ENCODE results near the gene ARHGAP42. TPM values are rescaled to one million over a fixed set of nuclear protein-coding genes. Genes with fewer than 3 reads are reported as not detected.
"Not testable (repeated sequence)": the region's sequence is repeated elsewhere in the genome, so short reads cannot be mapped to it uniquely, and the experiment has no call there.

ARHGAP42 gene
- total RNA-seq, 4 donors from 2014 or later = 28.5 to 52.2 (median 40.4) TPM

DNA sequence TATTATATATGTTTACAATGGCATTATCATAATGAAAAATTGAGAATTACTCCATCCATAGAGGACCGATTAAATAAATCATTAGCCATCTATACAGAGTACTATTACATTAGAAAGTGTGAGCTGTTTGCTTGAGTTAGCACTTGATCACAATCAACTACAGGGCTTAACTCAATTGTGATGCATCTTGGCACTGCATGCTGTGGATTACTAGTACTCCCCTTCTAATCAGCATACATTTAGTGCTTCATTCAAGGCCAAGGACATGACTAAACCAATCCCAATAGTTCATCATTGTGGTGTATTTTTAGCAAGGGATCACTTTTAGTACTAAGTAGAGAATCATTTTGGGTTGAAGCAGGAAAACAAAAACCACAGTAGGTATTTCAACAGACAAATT, 23.5 kb upstream of the ARHGAP42 start:
- H3K27ac ChIP-seq = no peak overlapping the region
- TF ChIP-seq POLR2A (IDR thresholded peaks at IDR 0.05) = no peak
- TF ChIP-seq, protein P1, sequence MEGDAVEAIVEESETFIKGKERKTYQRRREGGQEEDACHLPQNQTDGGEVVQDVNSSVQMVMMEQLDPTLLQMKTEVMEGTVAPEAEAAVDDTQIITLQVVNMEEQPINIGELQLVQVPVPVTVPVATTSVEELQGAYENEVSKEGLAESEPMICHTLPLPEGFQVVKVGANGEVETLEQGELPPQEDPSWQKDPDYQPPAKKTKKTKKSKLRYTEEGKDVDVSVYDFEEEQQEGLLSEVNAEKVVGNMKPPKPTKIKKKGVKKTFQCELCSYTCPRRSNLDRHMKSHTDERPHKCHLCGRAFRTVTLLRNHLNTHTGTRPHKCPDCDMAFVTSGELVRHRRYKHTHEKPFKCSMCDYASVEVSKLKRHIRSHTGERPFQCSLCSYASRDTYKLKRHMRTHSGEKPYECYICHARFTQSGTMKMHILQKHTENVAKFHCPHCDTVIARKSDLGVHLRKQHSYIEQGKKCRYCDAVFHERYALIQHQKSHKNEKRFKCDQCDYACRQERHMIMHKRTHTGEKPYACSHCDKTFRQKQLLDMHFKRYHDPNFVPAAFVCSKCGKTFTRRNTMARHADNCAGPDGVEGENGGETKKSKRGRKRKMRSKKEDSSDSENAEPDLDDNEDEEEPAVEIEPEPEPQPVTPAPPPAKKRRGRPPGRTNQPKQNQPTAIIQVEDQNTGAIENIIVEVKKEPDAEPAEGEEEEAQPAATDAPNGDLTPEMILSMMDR (IDR thresholded peaks at IDR 0.05) = no peak
- H3K27me3 ChIP-seq = no peaks in the 10 kb centered on the region
- no peaks in the 10 kb centered on the region for H3K36me3 ChIP-seq
- no peaks in the 10 kb centered on the region for H3K9me3 ChIP-seq
- H3K4me1 ChIP-seq = no peaks in the 10 kb centered on the region
- H3K4me3 ChIP-seq = no peak overlapping the region
- WGBS, 2 donors = 81 to 93% methylated on average over 1 of the region's 1 CpG
- no peak for DNase-seq (ENCODE audit: low spot score in 2 of 2)

DNA sequence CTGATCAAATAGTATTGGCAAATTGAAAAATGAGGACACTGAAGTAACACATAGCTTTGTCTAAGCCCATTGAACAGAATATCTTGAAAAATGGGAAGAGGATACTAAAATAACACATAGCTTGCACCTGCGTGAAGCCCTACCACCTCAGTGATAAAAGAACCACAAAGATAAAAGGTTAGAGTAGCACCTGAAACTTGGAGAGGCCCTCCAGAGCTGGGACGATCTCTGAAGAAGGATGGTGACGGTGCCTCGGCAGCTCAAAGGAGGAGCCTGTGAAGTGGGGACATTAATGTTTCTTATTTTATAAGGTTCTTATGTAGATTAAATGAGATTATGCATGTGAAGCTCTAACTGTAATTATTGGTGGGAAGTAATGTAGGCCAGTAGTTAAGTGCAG, 23.1 kb upstream of the ARHGAP42 start:
- Histone ChIP-seq H3K27ac (no peak overlapping the region), H3K36me3 (no peaks in the 10 kb centered on the region), H3K9me3 (no peaks in the 10 kb centered on the region), H3K4me1 (no peaks in the 10 kb centered on the region), H3K27me3 (no peaks in the 10 kb centered on the region), H3K4me3 (no peak overlapping the region)
- TF ChIP-seq POLR2A (IDR thresholded peaks at IDR 0.05) (no peak), EP300 (IDR thresholded peaks at IDR 0.05) (no peak)
- TF ChIP-seq, protein P1 (IDR thresholded peaks at IDR 0.05) = no peak
- 92 to 95% methylated on average over 4 of the region's 4 CpGs for WGBS, 2 donors
- no peak for DNase-seq (ENCODE audit: low spot score in 2 of 2)

DNA sequence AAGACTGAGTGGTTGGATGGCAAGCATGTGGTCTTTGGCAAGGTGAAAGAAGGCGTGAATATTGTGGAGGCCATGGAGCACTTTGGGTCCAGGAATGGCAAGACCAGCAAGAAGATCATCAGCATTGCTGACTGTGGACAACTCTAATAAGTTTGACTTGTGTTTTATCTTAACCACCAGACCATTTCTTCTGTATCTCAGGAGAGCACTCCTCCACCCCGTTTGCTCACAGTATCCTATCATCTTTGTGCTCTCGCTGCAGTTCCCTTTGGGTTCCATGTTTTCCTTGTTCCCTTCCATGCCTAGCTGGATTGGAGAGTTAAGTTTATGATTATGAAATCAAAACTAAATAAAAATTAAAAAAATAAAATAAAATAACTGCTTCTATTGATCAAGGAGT, 20.3 kb upstream of the ARHGAP42 start:
- 91 to 99% methylated on average over 3 of the region's 3 CpGs for WGBS, 2 donors
- H3K27ac ChIP-seq; H3K27me3 ChIP-seq; H3K36me3 ChIP-seq; H3K9me3 ChIP-seq; H3K4me3 ChIP-seq; H3K4me1 ChIP-seq; DNase-seq (ENCODE audit: low spot score in 2 of 2): not testable (repeated sequence)

DNA sequence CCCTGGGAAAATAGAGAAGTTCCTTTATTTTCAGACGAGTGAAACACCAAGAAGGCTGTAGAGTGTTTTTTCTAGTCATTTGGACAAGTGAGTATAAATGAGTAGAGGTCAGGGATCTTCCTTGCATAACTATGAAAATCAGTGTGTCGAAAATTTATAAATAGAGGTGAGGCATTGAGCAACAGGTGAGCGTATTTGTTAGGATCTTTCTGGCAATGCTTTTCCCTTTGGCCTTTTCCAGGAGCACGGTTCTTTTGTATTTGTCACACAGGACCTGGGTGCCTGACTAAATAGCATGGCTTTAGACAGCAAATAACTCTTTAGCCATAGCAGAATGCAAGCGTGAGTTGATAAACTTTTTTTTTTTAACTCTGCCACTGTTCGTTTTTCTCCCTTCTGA, 19.6 kb upstream of the ARHGAP42 start:
- no peaks in the 10 kb centered on the region for H3K27me3 ChIP-seq
- no peak overlapping the region for H3K27ac ChIP-seq
- no peaks in the 10 kb centered on the region for H3K4me1 ChIP-seq
- no peak for TF ChIP-seq POLR2A (IDR thresholded peaks at IDR 0.05)
- no peak for TF ChIP-seq EP300 (IDR thresholded peaks at IDR 0.05)
- TF ChIP-seq, protein P1 (IDR thresholded peaks at IDR 0.05) = no peak
- DNase-seq (ENCODE audit: low spot score in 2 of 2) = no peak
- no peaks in the 10 kb centered on the region for H3K9me3 ChIP-seq
- no peak overlapping the region for H3K4me3 ChIP-seq
- 74 to 76% methylated on average over 6 of the region's 6 CpGs for WGBS, 2 donors
- no peaks in the 10 kb centered on the region for H3K36me3 ChIP-seq

DNA sequence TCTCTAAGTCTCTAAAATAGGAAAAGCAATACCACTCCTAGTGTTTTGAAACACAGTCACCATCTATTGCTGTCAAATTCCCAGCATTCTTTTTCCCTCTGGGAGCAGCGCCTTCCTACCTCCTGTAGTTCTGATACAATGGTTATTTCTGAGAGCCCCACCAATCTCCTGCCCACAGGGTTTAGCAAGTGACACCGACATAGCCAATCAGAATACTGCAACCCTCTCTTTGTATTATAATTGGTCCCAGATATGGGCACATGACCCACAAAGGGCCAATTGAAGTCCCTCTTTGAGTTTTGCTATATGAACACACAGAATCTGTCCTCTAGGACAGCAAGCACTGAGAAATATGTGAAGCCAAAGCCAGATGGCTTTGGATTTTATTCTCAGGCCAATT, 16.9 kb upstream of the ARHGAP42 start:
- H3K27ac ChIP-seq = no peak overlapping the region
- WGBS, 2 donors = 88 to 92% methylated on average over 2 of the region's 2 CpGs
- no peaks in the 10 kb centered on the region for H3K4me1 ChIP-seq
- H3K9me3 ChIP-seq = no peaks in the 10 kb centered on the region
- no peaks in the 10 kb centered on the region for H3K27me3 ChIP-seq
- TF ChIP-seq EP300 (IDR thresholded peaks at IDR 0.05) (no peak), POLR2A (IDR thresholded peaks at IDR 0.05) (no peak)
- TF ChIP-seq, protein P1 (IDR thresholded peaks at IDR 0.05) = no peak
- no peak overlapping the region for H3K4me3 ChIP-seq
- no peaks in the 10 kb centered on the region for H3K36me3 ChIP-seq
- no peak for DNase-seq (ENCODE audit: low spot score in 2 of 2)

DNA sequence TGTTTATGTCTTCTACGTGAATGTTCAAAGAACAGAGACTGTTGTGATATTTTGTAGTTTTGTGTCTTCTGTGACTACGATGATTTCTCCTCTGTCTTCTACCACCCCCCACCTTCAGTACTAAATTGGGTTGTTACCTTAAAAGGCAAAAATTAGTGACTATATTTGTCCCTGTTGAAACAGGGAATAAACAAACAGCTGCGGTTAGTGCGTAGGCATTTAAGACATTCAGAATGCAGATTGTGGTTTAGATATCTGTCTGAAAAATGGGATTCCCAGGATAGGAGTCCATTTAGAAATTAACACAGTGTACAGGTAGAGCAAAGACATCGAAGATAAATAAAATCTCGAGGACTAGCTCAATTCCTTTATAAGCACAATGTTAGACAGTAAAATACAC, 15.6 kb upstream of the ARHGAP42 start:
- Histone ChIP-seq H3K9me3 (no peaks in the 10 kb centered on the region), H3K36me3 (no peaks in the 10 kb centered on the region), H3K4me1 (no peaks in the 10 kb centered on the region), H3K27ac (no peak overlapping the region), H3K4me3 (no peak overlapping the region), H3K27me3 (no peaks in the 10 kb centered on the region)
- DNase-seq (ENCODE audit: low spot score in 2 of 2) = no peak
- TF ChIP-seq POLR2A (IDR thresholded peaks at IDR 0.05) = no peak
- TF ChIP-seq, protein P1 (IDR thresholded peaks at IDR 0.05) = no peak
- TF ChIP-seq EP300 (IDR thresholded peaks at IDR 0.05) = no peak
- 94 to 96% methylated on average over 6 of the region's 6 CpGs for WGBS, 2 donors
